Loucy (cell line): Measurements from ENCODE around the gene FOXE3.

Source experiments
- H2AFZ ChIP-seq: fragments of 200-600 bp; sonication (generic); 2 replicates; pipeline ENCODE4 v1.6.0; 2016; ENCODE audit warnings: antibody characterized with exemption, mild to moderate bottlenecking, low read length, moderate library complexity
- H3F3A ChIP-seq: fragments of 200-600 bp; 2 replicates; pipeline ENCODE4 v1.6.0; 2016; ENCODE audit warnings: antibody characterized with exemption, low read depth, mild to moderate bottlenecking
- H3K27me3 ChIP-seq: fragments of 200-600 bp; sonication (generic); 2 replicates; pipeline ENCODE4 v1.6.1; 2014; ENCODE audit warnings: low read length, mild to moderate bottlenecking; ENCODE audit not compliant: insufficient read depth, poor library complexity, severe bottlenecking
- H3K36me3 ChIP-seq: fragments of 200-600 bp; sonication (generic); 2 replicates; pipeline ENCODE4 v1.6.1; 2016; ENCODE audit warnings: low read length; ENCODE audit not compliant: insufficient read depth
- H3K4me1 ChIP-seq: fragments of 200-600 bp; sonication (generic); 2 replicates; pipeline ENCODE4 v1.5.1; 2014; ENCODE audit warnings: low read length, mild to moderate bottlenecking; ENCODE audit not compliant: insufficient read depth, poor library complexity, severe bottlenecking
- H3K4me2 ChIP-seq: fragments of 200-600 bp; sonication (generic); 2 replicates; pipeline ENCODE4 v1.6.0; 2014; ENCODE audit warnings: antibody characterized with exemption, low read length, low read depth, mild to moderate bottlenecking; ENCODE audit not compliant: poor library complexity, severe bottlenecking
- H3K4me3 ChIP-seq: fragments of 200-600 bp; sonication (generic); 2 replicates; pipeline ENCODE4 v1.5.1; 2014; ENCODE audit warnings: low read length, mild to moderate bottlenecking, mixed read lengths; ENCODE audit not compliant: poor library complexity, severe bottlenecking
- H3K79me2 ChIP-seq: fragments of 200-600 bp; sonication (generic); 2 replicates; pipeline ENCODE4 v1.6.1; 2014; ENCODE audit warnings: low read length; ENCODE audit not compliant: insufficient read depth
- H3K9ac ChIP-seq: fragments of 200-600 bp; sonication (generic); 2 replicates; pipeline ENCODE4 v1.6.0; 2014; ENCODE audit warnings: mild to moderate bottlenecking, low read depth, low read length, moderate library complexity; ENCODE audit not compliant: poor library complexity, severe bottlenecking
- H3K9me2 ChIP-seq: fragments of 200-600 bp; sonication (generic); replicated peaks from 2 replicates; pipeline ENCODE4 v1.6.1; 2016; ENCODE audit warnings: low read depth, low read length, mixed read lengths
- H3K9me3 ChIP-seq: fragments of 200-600 bp; sonication (generic); 2 replicates; pipeline ENCODE4 v1.6.1; 2014; ENCODE audit warnings: mild to moderate bottlenecking, antibody characterized with exemption, low read length, low read depth; ENCODE audit not compliant: insufficient read depth
- H4K20me1 ChIP-seq: fragments of 200-600 bp; sonication (generic); 2 replicates; pipeline ENCODE4 v1.6.0; 2014; ENCODE audit warnings: antibody characterized with exemption, low read length, mild to moderate bottlenecking; ENCODE audit not compliant: insufficient read depth, poor library complexity, severe bottlenecking
- CTCF ChIP-seq: fragments of 200-600 bp; sonication (generic); conservative IDR thresholded peaks from 2 replicates; pipeline ENCODE4 v1.5.1; 2014; ENCODE audit warnings: mild to moderate bottlenecking, antibody characterized with exemption, low read length
- EZH2phosphoT487 ChIP-seq: fragments of 200-600 bp; IDR thresholded peaks from 2 replicates; pipeline ENCODE4 v1.6.1; 2018; ENCODE audit warnings: antibody characterized with exemption, mild to moderate bottlenecking, moderate library complexity, borderline replicate concordance

FOXE3 gene

GRCh38 chr1:47382399-47382983, 33.6 kb upstream of the FOXE3 start:
- Histone ChIP-seq H3K36me3 (peaks cover 35% of the 10 kb centered on the region; the same call in 1 of the 2 replicates), H3K4me1 (no peaks in the 10 kb centered on the region), H3K9me3 (no peaks in the 10 kb centered on the region), H4K20me1 (no peaks in the 10 kb centered on the region), H3K9ac (no peak overlapping the region), H2AFZ (no peak overlapping the region), H3K79me2 (no peaks in the 10 kb centered on the region), H3F3A (no peaks in the 10 kb centered on the region), H3K4me2 (no peak overlapping the region), H3K9me2 (no peaks in the 10 kb centered on the region), H3K27me3 (no peaks in the 10 kb centered on the region), H3K4me3 (no peak overlapping the region)
- TF ChIP-seq CTCF (no peak), EZH2phosphoT487 (no peak)

- Histone ChIP-seq H3K4me2 (no peak overlapping the region), H3K4me1 (no peaks in the 10 kb centered on the region), H3K9me3 (no peaks in the 10 kb centered on the region), H2AFZ (no peak overlapping the region), H3K4me3 (no peak overlapping the region), H3K36me3 (peaks cover 23% of the 10 kb centered on the region; the same call in 1 of the 2 replicates), H3K9ac (no peak overlapping the region), H3K9me2 (no peaks in the 10 kb centered on the region), H3F3A (no peaks in the 10 kb centered on the region), H3K79me2 (no peaks in the 10 kb centered on the region), H3K27me3 (no peaks in the 10 kb centered on the region), H4K20me1 (no peaks in the 10 kb centered on the region)
- TF ChIP-seq EZH2phosphoT487 (no peak), CTCF (no peak)
Measured at GRCh38 chr1:47384083-47384482, 32.0 kb upstream of the FOXE3 start.

GRCh38 chr1:47385020-47385419, 31.1 kb upstream of the FOXE3 start:
- H3K9ac ChIP-seq, result no peak overlapping the region
- no peaks in the 10 kb centered on the region for H4K20me1 ChIP-seq
- H3K9me2 ChIP-seq, result no peaks in the 10 kb centered on the region
- TF ChIP-seq CTCF (no peak), EZH2phosphoT487 (no peak)
- no peaks in the 10 kb centered on the region for H3F3A ChIP-seq
- H3K36me3 ChIP-seq, result peaks cover 17% of the 10 kb centered on the region; the same call in 1 of the 2 replicates
- no peak overlapping the region for H3K4me3 ChIP-seq
- no peaks in the 10 kb centered on the region for H3K4me1 ChIP-seq
- no peaks in the 10 kb centered on the region for H3K9me3 ChIP-seq
- H3K4me2 ChIP-seq, result no peak overlapping the region
- H3K27me3 ChIP-seq, result no peaks in the 10 kb centered on the region
- no peak overlapping the region for H2AFZ ChIP-seq
- H3K79me2 ChIP-seq, result no peaks in the 10 kb centered on the region
